ENCODE measurements around the gene MACROD2.

Gene MACROD2

DNA sequence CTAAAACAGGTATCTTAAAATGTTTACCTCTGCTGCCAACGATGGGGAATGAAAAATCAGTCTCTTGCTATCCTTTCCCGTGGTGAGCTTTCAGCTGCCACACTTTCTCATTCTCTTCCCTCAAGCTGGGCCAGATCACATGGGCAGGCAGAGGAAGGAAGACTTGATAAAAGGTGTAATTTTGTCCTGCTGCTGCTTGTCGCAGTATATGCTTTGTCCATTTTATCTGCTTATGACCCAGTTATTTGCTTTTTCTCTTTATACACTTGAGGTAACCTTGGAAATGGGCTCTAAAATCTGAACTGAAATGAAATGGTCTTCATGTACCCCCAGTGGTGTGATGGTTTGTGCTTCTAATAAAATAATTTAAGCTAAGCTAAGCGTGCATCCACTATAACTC, 1038.0 kb downstream of the MACROD2 start:
- no peak overlapping the region for H3K4me3 ChIP-seq (ENCODE audit: low read depth, low read length)
- in situ Hi-C loops (cut with HindIII; ENCODE audit: low sequenced_read_pairs): no loop called here
- TF ChIP-seq, protein P1, sequence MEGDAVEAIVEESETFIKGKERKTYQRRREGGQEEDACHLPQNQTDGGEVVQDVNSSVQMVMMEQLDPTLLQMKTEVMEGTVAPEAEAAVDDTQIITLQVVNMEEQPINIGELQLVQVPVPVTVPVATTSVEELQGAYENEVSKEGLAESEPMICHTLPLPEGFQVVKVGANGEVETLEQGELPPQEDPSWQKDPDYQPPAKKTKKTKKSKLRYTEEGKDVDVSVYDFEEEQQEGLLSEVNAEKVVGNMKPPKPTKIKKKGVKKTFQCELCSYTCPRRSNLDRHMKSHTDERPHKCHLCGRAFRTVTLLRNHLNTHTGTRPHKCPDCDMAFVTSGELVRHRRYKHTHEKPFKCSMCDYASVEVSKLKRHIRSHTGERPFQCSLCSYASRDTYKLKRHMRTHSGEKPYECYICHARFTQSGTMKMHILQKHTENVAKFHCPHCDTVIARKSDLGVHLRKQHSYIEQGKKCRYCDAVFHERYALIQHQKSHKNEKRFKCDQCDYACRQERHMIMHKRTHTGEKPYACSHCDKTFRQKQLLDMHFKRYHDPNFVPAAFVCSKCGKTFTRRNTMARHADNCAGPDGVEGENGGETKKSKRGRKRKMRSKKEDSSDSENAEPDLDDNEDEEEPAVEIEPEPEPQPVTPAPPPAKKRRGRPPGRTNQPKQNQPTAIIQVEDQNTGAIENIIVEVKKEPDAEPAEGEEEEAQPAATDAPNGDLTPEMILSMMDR (IDR thresholded peaks at IDR 0.05; ENCODE audit: low read depth, low read length, missing control alignments): no peak
- DNase-seq (ENCODE audit: low read depth): no peak

DNA sequence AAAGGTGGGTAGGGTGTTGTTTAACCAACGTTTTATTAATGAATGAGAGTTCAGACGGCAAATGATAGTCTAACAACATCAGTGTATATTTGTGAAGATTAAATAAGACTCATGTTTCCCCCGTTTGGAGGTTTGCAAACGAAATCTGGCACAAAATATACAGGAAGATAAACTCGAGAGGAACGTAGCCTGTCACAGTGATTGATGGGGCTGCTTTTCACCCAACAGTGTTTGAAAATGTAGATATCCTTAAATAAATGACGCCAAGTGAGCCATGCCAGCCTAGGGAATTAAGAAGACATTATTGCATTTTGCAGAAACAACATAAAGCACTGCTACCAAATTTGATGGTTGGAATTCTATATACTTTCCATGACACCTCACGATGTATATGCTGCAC, 1038.6 kb downstream of the MACROD2 start:
- in situ Hi-C loops (cut with HindIII; ENCODE audit: low sequenced_read_pairs): no loop called here
- TF ChIP-seq, protein P1 (IDR thresholded peaks at IDR 0.05; ENCODE audit: low read depth, low read length, missing control alignments): no peak
- DNase-seq (ENCODE audit: low read depth): no peak

GRCh38 chr20:15036948-15037347, 1041.6 kb downstream of the MACROD2 start:
- TF ChIP-seq, protein P1 (IDR thresholded peaks at IDR 0.05; ENCODE audit: low read depth, low read length, missing control alignments): no peak
- H3K4me3 ChIP-seq (ENCODE audit: low read depth, low read length): no peak overlapping the region
- in situ Hi-C loops (cut with HindIII; ENCODE audit: low sequenced_read_pairs): no loop called here
- no peak for DNase-seq (ENCODE audit: low read depth)

More for the DNA sequence above, 1038.6 kb downstream of the MACROD2 start:
- H3K4me3 ChIP-seq (ENCODE audit: low read depth, low read length): no peak overlapping the region

DNA sequence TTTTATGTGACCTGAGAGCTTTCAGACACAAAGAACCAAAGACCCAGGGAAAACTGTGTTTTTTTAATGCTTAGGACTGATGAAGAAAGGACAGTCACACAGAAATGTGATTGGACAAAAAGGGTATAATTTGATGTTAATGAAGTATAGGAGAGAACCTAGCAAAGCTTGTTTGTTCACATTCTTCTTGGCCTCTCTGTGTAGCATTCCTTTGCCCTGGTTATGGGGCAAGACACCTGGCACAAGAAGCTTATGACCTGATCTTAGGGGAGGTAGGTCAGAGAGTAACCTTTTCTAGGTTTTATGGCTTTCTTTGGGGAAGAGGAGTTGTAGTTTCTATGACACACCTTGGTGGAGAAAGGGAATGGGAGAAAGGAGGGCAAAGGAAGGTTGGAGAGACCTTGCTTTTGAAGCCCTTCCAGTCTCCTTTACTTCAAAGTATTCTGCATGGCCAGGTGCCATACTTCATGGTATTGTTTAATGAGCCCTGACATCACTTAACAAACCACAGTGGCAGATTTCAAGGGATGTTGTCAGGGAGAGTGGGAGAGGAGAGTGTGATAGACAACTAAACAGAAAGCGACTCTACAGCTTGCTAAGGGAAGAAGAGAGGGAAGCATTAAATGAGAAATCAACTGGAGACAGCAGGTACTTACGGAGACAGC, 1043.9 kb downstream of the MACROD2 start:
- no peak for DNase-seq (ENCODE audit: low read depth)
- H3K4me3 ChIP-seq (ENCODE audit: low read depth, low read length): no peak overlapping the region
- TF ChIP-seq, protein P1 (IDR thresholded peaks at IDR 0.05; ENCODE audit: low read depth, low read length, missing control alignments): no peak
- in situ Hi-C loops (cut with HindIII; ENCODE audit: low sequenced_read_pairs): no loop called here

- in situ Hi-C loops (cut with HindIII; ENCODE audit: low sequenced_read_pairs): no loop called here
- DNase-seq (ENCODE audit: low read depth): no peak
- TF ChIP-seq, protein P1 (IDR thresholded peaks at IDR 0.05; ENCODE audit: low read depth, low read length, missing control alignments): no peak
- H3K4me3 ChIP-seq (ENCODE audit: low read depth, low read length): no peak overlapping the region
Measured at GRCh38 chr20:15042723-15043122, 1047.4 kb downstream of the MACROD2 start.

DNA sequence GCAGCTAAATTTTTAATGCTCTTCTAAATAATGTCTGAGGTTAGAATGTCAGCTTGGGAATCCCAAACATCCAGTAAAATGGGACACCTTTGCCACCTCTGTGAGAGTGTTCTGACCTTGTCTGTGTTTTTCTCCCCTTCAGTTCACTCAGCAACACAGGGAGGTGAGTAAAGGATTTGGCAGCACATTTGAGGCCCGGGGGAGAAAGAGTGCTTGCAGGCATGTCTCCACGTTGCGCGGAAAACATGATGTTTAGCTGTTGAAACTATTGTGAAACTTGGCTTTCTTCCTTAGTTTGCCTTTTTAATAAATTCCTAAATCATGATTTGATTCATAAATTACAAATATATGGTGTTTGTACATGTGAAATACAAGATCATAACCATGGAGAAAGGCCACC, 1049.9 kb downstream of the MACROD2 start:
- no peak for DNase-seq (ENCODE audit: low read depth)
- in situ Hi-C loops (cut with HindIII; ENCODE audit: low sequenced_read_pairs): no loop called here
- TF ChIP-seq, protein P1 (IDR thresholded peaks at IDR 0.05; ENCODE audit: low read depth, low read length, missing control alignments): no peak
- no peak overlapping the region for H3K4me3 ChIP-seq (ENCODE audit: low read depth, low read length)

Measured in astrocyte of the cerebellum (primary cell).